Measurements from ENCODE around the gene LIPE.

DNA sequence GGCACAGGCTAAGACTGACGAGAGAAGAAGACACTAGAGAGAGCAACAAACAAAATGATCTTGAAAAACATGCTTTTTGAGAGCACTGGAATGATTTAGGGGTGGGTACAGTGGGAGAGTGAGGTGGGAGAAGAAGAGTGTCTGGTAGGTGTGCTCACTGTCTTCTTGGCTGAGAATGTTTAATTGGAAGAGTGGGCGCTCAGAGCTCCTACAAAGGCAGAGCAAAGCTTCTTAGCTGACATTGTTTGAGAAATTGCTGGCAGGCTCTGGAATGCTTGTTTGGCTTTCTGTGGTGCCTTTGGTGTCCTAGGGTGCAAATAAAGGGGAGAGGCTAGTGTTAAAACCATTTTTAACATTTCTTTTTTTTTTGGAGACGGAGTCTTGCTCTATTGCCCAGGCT, 1.5 kb upstream of the LIPE start:
- TF ChIP-seq, protein P1, sequence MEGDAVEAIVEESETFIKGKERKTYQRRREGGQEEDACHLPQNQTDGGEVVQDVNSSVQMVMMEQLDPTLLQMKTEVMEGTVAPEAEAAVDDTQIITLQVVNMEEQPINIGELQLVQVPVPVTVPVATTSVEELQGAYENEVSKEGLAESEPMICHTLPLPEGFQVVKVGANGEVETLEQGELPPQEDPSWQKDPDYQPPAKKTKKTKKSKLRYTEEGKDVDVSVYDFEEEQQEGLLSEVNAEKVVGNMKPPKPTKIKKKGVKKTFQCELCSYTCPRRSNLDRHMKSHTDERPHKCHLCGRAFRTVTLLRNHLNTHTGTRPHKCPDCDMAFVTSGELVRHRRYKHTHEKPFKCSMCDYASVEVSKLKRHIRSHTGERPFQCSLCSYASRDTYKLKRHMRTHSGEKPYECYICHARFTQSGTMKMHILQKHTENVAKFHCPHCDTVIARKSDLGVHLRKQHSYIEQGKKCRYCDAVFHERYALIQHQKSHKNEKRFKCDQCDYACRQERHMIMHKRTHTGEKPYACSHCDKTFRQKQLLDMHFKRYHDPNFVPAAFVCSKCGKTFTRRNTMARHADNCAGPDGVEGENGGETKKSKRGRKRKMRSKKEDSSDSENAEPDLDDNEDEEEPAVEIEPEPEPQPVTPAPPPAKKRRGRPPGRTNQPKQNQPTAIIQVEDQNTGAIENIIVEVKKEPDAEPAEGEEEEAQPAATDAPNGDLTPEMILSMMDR (IDR thresholded peaks at IDR 0.05), result no peak
- TF ChIP-seq ZFX (IDR thresholded peaks at IDR 0.05; ENCODE audit: borderline replicate concordance), result no peak
